Stimulated activated CD8-positive, alpha-beta memory T cell treated with anti-CD3 and anti-CD28 coated beads, Interleukin-15, amount 100 ng/mL, for 24 hours (primary cell): Measurements from ENCODE around the gene FEZ2.

ENCODE experiments used
- DNase-seq: peaks from one replicate; pipeline ENCODE4 v3.0.0-alpha.2; 2020; ENCODE audit warnings: low read depth

FEZ2 gene

DNA sequence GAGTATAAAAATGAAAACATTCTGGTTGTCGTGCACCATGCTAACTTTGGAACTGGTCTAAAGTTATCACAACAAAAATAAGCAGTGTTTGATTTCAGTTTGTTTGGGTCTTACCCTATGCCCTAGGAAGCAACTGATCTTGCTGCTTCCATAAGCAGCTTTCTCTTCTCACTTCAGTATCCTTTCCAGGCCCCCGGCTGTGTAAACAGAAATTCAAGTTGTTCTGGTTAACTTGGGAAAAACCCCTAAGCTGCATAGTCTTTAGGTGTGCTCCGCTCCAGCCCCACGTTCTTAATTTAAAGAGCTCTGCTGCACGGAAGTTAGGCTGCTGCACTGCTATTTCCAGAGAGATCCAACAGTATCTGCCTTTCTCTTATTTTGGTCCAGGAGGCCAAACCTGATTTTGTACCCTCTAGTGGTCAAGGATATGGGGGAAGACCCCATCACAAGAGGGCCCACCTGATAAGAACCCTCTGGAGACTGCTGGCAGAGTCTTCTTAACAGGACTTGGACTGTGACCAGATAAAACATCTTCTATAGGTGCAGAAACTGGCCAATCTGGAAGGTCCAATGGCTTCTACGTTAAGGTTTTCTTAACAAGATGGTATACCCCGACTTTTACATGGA lies 69.1 kb downstream of the FEZ2 start:
- DNase-seq, result no peak

DNA sequence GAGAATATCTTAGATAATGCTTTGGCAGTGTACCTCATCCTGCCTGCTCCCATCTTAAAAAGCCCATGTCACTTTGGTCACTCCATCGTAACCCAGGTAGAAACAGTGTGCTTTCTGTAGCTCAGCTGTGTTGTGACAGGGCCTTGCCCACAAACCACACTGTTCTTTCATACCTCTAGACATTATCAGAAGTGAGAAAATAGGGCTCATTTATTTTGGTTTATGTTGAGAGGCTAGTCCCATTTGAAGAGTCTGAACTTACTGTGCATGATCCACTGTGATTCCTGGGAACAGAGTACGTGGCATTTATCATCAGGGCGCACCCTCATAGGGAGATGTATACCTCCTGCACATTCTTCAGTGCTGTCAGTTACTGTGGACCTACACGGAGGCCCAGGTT lies 69.7 kb downstream of the FEZ2 start:
- DNase-seq, result no peak

DNA sequence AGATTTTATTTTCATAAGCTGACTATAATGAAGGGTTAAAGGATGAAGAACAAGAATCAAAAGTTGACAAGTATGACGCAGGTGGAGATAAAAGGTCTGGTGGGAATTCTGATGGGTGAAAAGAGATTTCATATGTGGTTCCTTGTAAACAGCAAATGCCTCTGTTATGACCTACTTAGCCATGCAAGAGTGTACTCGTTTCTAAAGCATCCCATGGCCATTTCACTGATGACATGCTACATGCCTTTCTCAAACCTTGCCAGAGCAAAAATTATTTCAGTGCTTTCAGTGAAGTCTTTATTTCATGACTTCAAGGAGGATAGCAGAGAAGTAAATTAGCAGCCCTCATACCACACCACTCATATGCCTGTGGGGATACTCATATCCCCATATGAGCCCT lies 71.7 kb downstream of the FEZ2 start:
- no peak for DNase-seq

DNA sequence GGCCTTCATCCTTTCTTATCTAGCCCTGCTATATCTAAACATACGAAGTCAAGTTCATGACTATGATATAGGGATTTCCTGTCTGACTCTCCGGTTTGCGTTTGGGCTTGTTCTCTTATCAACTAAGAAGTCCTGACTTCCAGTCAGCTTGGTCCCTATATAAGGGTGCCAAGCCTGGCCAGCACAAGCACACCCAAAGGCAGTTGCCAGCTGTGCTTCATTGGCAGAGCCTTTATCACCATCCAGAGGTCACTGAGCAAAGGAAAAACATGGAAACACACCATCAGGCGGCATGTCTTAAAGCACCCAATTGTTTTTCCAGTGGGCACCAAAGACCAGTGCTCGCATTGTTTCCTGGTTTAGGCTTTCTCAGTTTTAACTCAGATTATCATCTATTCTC lies 72.7 kb downstream of the FEZ2 start:
- no peak for DNase-seq

DNA sequence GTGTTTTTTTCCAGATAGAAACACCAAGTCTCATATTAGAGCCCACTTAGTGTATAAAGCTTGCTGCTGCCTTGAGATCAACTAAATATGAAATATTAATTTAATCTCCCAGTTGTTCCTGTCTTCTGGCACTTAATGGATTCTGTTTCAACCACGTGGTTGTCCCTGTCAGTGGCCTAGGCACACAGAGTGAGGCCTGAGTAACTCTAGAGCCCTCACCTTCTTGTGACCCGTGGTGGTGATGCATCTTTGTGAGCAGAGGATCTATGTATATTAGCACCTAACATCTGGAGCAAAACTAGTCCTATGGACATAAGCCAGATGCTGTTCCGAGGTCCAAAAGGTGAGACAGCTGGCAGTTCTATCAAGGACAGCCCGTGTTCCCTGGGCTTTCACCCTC lies 74.8 kb downstream of the FEZ2 start:
- no peak for DNase-seq

DNA sequence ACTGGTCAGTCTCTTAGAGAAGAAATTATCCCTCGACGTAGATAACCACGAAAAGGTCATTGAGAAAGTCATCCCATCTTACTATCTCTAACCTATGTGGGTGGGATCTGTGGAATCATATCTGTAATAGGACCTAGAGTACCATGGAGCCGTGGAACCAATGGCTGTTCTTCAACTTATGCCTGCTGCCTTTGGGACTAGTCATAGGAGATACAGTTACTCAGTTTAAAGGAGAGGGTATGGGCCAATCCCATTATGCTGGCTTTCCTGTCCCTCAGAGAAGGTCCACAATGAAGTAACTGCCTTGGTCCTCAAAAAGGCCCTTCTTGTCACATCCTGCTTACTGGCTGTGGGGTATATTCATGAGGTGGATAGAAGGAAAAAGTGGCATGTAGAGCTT lies 77.5 kb downstream of the FEZ2 start:
- DNase-seq, result no peak

DNA sequence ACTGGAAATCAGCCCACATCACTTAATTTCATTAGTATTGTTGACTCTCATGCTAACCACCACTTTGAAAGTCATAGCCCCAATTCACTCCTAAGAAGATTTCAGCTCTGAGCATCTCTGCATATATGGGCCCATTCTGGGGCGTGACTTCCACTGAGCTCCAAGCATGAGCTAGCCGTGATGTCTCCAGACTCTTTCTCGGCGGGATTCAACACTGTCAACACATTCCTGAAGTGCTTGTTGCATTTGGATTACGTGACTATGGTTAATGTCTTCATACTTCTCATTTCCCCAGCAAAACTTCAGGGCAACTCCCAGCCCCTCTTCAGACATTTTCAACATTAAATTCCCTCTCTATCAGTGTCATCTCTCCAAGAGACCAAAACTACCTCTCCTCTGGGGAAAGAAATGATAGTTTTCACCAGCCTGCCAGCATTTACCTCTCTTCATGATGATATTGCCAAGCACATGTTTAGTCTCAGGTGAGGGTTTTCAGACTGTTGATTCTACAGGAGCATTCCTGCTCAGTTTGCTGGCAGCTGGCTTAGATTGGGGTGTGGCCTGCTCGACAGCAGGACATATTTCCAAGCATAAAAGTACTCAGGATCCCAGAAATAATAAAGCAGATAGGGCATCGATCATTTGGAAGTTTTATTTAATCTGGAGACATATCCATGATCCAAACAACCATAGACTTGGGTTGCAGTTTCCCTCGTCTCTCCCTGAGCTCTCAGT lies 81.7 kb downstream of the FEZ2 start:
- DNase-seq, result no peak

DNA sequence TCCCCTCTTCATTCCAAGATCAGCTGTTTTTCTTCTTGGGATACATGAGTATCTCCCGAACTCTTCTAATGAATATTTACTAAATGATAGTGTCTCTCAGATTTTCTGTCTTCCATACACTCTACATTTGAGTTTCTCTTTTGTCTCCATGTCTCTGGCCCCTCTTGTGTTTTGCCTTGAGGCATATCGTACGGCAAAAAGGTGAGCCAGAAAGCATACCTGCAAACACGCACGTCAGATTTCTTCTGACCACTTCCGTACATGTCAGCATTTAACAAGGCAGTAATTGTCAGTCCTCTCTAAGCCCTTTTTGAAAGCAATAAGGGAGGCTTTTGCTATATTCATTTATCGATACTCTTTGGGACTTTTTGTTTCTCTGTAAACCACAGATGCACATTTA lies 82.4 kb downstream of the FEZ2 start:
- DNase-seq, result no peak

DNA sequence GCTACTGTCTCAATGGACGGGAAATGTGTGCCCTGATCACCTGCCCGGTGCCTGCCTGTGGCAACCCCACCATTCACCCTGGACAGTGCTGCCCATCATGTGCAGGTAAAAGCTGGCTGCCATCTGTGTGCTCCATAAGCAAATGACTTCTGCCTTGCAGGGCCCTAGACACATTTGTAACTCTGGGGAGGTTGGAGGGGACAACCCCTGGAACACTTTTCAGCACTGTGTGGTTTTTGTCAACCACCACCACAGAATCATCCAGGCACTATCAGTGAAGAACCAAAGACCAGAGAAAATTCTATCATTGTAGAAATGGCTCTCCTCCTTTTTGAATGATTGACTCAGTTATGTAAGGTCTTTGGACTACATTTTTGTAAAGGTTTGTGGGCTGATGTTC lies 84.3 kb downstream of the FEZ2 start:
- no peak for DNase-seq

DNA sequence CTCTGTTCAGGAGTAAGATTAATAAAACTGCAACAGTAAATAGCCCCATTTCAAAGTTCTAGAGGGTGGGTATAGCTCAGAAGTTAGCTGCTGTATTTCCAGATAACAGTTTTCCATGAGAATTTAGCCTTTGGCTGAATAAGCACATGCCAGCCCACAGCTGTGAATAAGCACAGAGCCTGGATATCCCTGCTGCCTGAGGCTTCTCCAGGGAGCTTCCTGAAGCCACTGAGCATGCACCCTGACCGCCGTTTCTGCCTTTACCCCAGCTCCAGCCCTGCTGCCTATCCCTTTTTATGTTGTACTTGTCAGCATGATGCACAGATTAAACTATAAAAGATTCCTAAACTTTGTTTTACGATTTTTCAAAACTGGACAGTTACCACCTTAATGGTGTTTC lies 85.3 kb downstream of the FEZ2 start:
- no peak for DNase-seq

DNA sequence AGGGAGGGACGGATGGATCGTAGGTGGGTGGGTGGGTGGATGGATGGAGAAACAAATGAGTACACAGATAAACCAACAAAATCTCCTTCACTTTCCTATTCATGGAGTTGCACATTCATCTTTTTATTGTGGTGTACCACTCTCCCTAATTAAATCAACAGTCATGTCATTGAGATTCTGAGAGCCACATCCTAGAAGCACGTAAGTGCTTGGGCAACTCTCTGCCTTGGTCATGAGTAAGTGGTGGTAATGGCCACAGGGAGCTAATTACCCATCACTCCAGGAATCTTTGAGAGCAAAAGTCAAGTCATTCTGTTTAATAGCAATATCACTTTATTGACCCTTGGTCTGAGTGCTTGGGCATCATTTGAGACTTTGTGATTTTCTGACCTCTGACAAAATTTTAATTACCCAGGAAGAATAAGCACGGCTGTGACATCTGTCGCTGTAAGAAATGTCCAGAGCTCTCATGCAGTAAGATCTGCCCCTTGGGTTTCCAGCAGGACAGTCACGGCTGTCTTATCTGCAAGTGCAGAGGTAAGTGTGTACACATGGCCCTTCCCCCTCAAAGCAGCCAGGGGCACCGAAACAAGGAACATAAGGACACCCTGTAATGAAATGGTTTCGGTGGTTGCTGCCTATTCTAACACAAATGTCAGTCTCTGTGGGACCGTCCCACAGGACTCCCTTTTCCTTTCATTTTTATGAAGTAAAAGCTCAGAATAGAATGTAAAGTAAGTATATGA lies 85.9 kb downstream of the FEZ2 start:
- DNase-seq, result no peak

DNA sequence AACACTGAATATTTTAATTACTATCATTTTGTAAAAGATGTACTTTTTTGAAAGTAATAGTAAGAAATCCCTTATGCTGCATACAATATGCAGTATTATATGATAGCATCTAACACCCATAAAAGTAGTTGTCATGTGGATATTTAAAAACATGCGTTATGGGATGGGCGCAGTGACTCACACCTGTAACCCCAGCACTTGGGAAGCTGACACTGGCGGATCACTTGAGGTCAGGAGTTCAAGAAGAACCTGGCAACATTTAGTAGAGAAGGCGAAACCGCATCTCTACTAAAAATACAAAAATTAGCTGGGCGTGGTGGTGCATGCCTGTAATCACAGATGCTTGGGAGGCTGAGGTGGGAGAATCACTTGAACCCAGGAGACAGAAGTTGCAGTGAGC lies 88.9 kb downstream of the FEZ2 start:
- DNase-seq, result no peak

DNA sequence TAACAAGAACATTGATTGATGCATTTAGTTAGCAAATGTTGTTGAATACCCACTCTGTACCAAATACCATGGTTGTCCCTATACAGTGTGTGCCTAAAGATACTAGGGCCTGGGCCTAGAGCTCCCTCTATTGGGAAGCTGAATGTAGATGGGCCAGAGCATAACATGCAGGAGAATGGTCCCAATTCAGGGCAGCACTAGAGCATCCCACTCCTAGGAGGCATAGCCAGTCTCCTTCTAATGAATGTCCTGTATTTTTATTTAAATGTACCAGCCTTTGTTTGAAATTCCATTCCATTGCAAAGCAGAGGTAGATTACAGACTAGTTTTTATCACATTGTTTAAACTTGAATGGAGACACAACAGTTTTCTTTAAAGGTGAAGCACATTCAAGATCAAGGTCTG lies 90.6 kb downstream of the FEZ2 start:
- no peak for DNase-seq
